ENCODE results near the gene PARD3.

The PARD3 gene

GRCh38 chr10:34113504-34114225, 701.4 kb downstream of the PARD3 start:
- Mint-ChIP-seq H3K27ac (no peak overlapping the region), H3K36me3 (no peaks in the 10 kb centered on the region), H3K27me3 (no peaks in the 10 kb centered on the region), H3K4me1 (no peaks in the 10 kb centered on the region), H3K4me3 (no peak overlapping the region), H3K9me3 (no peaks in the 10 kb centered on the region)
- no peak for DNase-seq (ENCODE audit: low spot score in 2 of 2)
- ATAC-seq (ENCODE audit: low read depth): no peak

DNA sequence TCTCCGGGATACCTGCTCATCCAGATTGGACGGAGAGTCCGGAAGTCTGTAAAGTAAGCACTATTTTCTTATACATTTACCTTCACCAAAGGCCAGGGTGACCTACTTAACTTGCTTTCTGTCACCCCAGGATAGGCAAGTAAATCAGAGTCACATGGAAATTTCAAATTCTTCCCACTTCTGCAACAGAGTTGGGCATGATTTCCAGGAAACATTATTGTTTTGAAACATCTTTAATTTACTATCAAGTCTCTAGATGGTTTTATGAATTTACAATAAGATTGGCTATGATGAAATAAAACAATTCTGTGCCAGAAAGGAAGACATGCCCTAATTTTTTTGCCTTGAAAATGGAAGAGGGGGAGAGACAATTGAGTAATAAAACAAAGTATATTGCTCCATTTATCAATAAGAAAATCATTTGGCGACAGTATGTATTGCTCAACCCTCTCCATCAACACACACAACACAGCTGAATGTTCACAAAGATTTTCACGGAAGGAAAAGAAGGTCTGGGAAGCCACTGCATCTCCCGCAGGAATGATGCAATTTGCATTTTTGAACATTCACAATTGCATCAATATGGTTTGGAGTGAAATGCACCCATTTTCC, 702.8 kb downstream of the PARD3 start:
- DNase-seq (ENCODE audit: low spot score in 2 of 2) (no peak), ATAC-seq (ENCODE audit: low read depth) (no peak)
- Mint-ChIP-seq H3K9me3 (no peaks in the 10 kb centered on the region), H3K36me3 (no peaks in the 10 kb centered on the region), H3K4me3 (no peak overlapping the region), H3K27ac (no peak overlapping the region), H3K4me1 (no peaks in the 10 kb centered on the region), H3K27me3 (no peaks in the 10 kb centered on the region)

- DNase-seq (ENCODE audit: low spot score in 2 of 2) (no peak), ATAC-seq (ENCODE audit: low read depth) (no peak)
Measured at GRCh38 chr10:34111179-34111578, 703.9 kb downstream of the PARD3 start.

GRCh38 chr10:34109952-34110702, 705.0 kb downstream of the PARD3 start:
- no peak for DNase-seq (ENCODE audit: low spot score in 2 of 2)
- Mint-ChIP-seq H3K4me3 (no peak overlapping the region), H3K27ac (no peak overlapping the region), H3K9me3 (peaks cover 2% of the 10 kb centered on the region), H3K4me1 (no peaks in the 10 kb centered on the region), H3K36me3 (no peaks in the 10 kb centered on the region), H3K27me3 (no peaks in the 10 kb centered on the region)
- no peak for ATAC-seq (ENCODE audit: low read depth)

More at GRCh38 chr10:34111179-34111578, 703.9 kb downstream of the PARD3 start:
- Mint-ChIP-seq H3K27ac (no peak overlapping the region), H3K4me3 (no peak overlapping the region), H3K27me3 (no peaks in the 10 kb centered on the region), H3K36me3 (no peaks in the 10 kb centered on the region), H3K9me3 (no peaks in the 10 kb centered on the region), H3K4me1 (no peaks in the 10 kb centered on the region)

- ATAC-seq (ENCODE audit: low read depth): no peak
- H3K27me3 Mint-ChIP-seq: no peaks in the 10 kb centered on the region
- no peaks in the 10 kb centered on the region for H3K4me1 Mint-ChIP-seq
- no peaks in the 10 kb centered on the region for H3K36me3 Mint-ChIP-seq
- DNase-seq (ENCODE audit: low spot score in 2 of 2): no peak
- H3K27ac Mint-ChIP-seq: no peak overlapping the region
- no peak overlapping the region for H3K4me3 Mint-ChIP-seq
- peaks cover 2% of the 10 kb centered on the region for H3K9me3 Mint-ChIP-seq
Measured at GRCh38 chr10:34109495-34109894, 705.6 kb downstream of the PARD3 start.

DNA sequence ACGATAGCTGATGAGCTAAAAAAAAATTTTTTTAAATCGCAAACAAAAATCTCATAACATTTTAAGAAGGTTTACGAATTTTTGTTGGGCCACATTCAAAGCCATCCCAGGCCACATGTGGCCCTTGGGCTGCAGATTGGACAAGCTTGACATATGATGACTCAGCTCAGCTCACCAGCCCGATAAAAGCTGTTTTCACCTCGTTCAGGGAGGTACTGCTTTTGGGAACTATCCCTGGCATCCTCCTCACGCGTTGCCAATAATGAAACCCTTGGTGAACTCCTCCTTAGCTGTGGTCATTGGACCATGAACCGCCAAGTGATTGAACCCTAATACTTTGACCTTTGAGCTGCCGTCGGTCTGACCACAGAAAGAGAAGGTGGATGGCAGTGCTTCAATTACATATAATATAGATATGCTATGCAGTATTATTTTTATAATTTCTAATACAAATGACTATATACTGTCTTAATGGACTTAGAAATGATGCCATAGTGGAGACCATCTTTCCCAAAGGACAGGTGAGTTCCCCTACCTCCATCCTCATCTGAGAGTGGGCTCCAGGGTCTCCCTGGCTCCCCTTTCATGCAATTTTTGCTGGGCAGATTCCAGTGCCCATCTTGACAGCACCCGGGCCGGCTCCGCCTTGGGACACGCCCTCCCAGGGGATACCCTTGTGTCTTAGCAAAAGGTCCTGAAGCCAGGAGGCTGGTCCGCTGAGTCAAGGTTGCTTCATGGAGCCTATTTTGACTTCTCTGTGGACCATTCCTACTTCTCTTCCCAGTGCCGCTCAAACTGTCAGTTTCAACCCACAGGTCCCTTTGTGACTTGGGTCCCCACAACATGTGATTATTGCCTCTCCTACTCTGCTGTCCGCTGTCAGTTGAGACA, 707.2 kb downstream of the PARD3 start:
- no peak overlapping the region for H3K27ac Mint-ChIP-seq
- H3K36me3 Mint-ChIP-seq: no peaks in the 10 kb centered on the region
- H3K4me1 Mint-ChIP-seq: no peaks in the 10 kb centered on the region
- no peak overlapping the region for H3K4me3 Mint-ChIP-seq
- ATAC-seq (ENCODE audit: low read depth) (no peak), DNase-seq (ENCODE audit: low spot score in 2 of 2) (no peak)
- no peaks in the 10 kb centered on the region for H3K27me3 Mint-ChIP-seq
- H3K9me3 Mint-ChIP-seq: peaks cover 3% of the 10 kb centered on the region

- Mint-ChIP-seq H3K27ac (no peak overlapping the region), H3K4me3 (no peak overlapping the region), H3K36me3 (no peaks in the 10 kb centered on the region), H3K27me3 (no peaks in the 10 kb centered on the region), H3K9me3 (peaks cover 7% of the 10 kb centered on the region), H3K4me1 (no peaks in the 10 kb centered on the region)
- DNase-seq (ENCODE audit: low spot score in 2 of 2): no peak
- no peak for ATAC-seq (ENCODE audit: low read depth)
Measured at GRCh38 chr10:34106356-34106885, 708.7 kb downstream of the PARD3 start.

GRCh38 chr10:34104829-34105572, 710.1 kb downstream of the PARD3 start:
- H3K27me3 Mint-ChIP-seq: no peaks in the 10 kb centered on the region
- no peaks in the 10 kb centered on the region for H3K4me1 Mint-ChIP-seq
- ATAC-seq (ENCODE audit: low read depth) (no peak), DNase-seq (ENCODE audit: low spot score in 2 of 2) (no peak)
- H3K4me3 Mint-ChIP-seq: no peak overlapping the region
- no peak overlapping the region for H3K27ac Mint-ChIP-seq
- peaks cover 9% of the 10 kb centered on the region for H3K9me3 Mint-ChIP-seq
- no peaks in the 10 kb centered on the region for H3K36me3 Mint-ChIP-seq

GRCh38 chr10:34102893-34103506, 712.1 kb downstream of the PARD3 start:
- ATAC-seq (ENCODE audit: low read depth): no peak
- DNase-seq (ENCODE audit: low spot score in 2 of 2): no peak
- no peak overlapping the region for H3K27ac Mint-ChIP-seq
- H3K4me1 Mint-ChIP-seq: no peaks in the 10 kb centered on the region
- no peaks in the 10 kb centered on the region for H3K36me3 Mint-ChIP-seq
- no peak overlapping the region for H3K4me3 Mint-ChIP-seq
- peaks cover 11% of the 10 kb centered on the region for H3K9me3 Mint-ChIP-seq
- H3K27me3 Mint-ChIP-seq: no peaks in the 10 kb centered on the region

DNA sequence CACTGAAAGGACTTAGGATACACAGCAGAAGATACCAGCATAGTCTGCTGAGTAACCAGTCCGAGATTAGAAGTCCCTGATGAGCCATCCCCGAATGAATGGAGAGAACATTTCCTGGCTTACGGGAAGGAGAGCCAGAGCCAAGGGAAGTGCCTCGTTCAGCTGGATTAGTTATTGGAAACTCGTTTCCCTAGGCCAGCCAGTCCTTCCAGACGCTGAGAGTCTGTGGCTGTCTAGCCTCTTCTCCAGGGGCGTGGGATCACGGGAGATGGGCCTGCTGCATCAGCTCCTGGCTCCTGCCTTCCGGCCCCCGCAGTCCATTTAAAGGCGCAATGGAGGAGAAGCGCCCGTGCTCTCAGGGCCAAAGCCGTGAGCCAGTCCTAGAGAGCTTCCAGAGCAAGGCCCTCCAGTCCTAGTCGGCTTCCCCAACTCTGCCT, 712.8 kb downstream of the PARD3 start:
- no peaks in the 10 kb centered on the region for H3K4me1 Mint-ChIP-seq
- H3K27ac Mint-ChIP-seq: no peak overlapping the region
- no peak for DNase-seq (ENCODE audit: low spot score in 2 of 2)
- no peak for ATAC-seq (ENCODE audit: low read depth)
- H3K27me3 Mint-ChIP-seq: no peaks in the 10 kb centered on the region
- no peak overlapping the region for H3K4me3 Mint-ChIP-seq
- no peaks in the 10 kb centered on the region for H3K36me3 Mint-ChIP-seq
- H3K9me3 Mint-ChIP-seq: peaks cover 14% of the 10 kb centered on the region

GRCh38 chr10:34101001-34101400, 714.1 kb downstream of the PARD3 start:
- no peaks in the 10 kb centered on the region for H3K36me3 Mint-ChIP-seq
- H3K27me3 Mint-ChIP-seq: no peaks in the 10 kb centered on the region
- peaks cover 14% of the 10 kb centered on the region for H3K9me3 Mint-ChIP-seq
- no peak overlapping the region for H3K4me3 Mint-ChIP-seq
- no peak for DNase-seq (ENCODE audit: low spot score in 2 of 2)
- H3K27ac Mint-ChIP-seq: no peak overlapping the region
- no peak for ATAC-seq (ENCODE audit: low read depth)
- no peaks in the 10 kb centered on the region for H3K4me1 Mint-ChIP-seq

- DNase-seq (ENCODE audit: low spot score in 2 of 2) (no peak), ATAC-seq (ENCODE audit: low read depth) (no peak)
- no peak overlapping the region for H3K4me3 Mint-ChIP-seq
- peaks cover 20% of the 10 kb centered on the region for H3K9me3 Mint-ChIP-seq
- H3K36me3 Mint-ChIP-seq: no peaks in the 10 kb centered on the region
- H3K27me3 Mint-ChIP-seq: no peaks in the 10 kb centered on the region
- no peak overlapping the region for H3K27ac Mint-ChIP-seq
- no peaks in the 10 kb centered on the region for H3K4me1 Mint-ChIP-seq
Measured at GRCh38 chr10:34098821-34099567, 716.1 kb downstream of the PARD3 start.
